HEK293 (cell line): ENCODE data around the gene LGALS4.
"Not testable (repeated sequence)": the region's sequence is repeated elsewhere in the genome, so short reads cannot be mapped to it uniquely, and the experiment has no call there.

ENCODE experiments used
- CTCF ChIA-PET: fragments of 350-600 bp; formaldehyde crosslinking; extraction: SDS; loops from one replicate; lab custom pipeline; 2021; ENCODE audit warnings: antibody characterized with exemption; lab: Yijun Ruan, JAX
- POLR2A ChIA-PET: fragments of 300-600 bp; formaldehyde crosslinking; extraction: SDS; loops from one replicate; lab custom pipeline; 2020; ENCODE audit warnings: antibody characterized with exemption, inconsistent platforms; lab: Yijun Ruan, JAX
- H3K27ac ChIP-seq: fragments of 200-500 bp; sonication (Bioruptor generic); 2 replicates; pipeline ENCODE4 v1.5.1; 2014; ENCODE audit warnings: low read depth, low read length, control low read depth, inconsistent platforms; ENCODE audit errors: extremely low read depth
- H3K36me3 ChIP-seq, 2 experiments: fragments of 200-500 bp in 1 of 2; sonication (Bioruptor generic) in 1 of 2; 1 replicate in 1 of 2; 2 replicates in 1 of 2; pipeline ENCODE4 v1.5.1; 2014 to 2017; ENCODE audit warnings: inconsistent platforms in 2 of 2, low read length in 2 of 2; ENCODE audit not compliant: control insufficient read depth in 2 of 2, insufficient read depth in 1 of 2
- H3K4me1 ChIP-seq: fragments of 200-500 bp; sonication (Bioruptor generic); 2 replicates; pipeline ENCODE4 v1.5.1; 2014; ENCODE audit warnings: mild to moderate bottlenecking, low read length, inconsistent platforms; ENCODE audit not compliant: control insufficient read depth, insufficient read depth
- H3K4me3 ChIP-seq: 2 replicates; pipeline ENCODE4 v1.5.1; 2011; ENCODE audit warnings: low read depth, mild to moderate bottlenecking, control low read depth, low read length, moderate library complexity
- H3K9me3 ChIP-seq: fragments of 200-500 bp; sonication (Bioruptor generic); 2 replicates; pipeline ENCODE4 v1.5.1; 2014; ENCODE audit warnings: low read depth, low read length, inconsistent platforms; ENCODE audit not compliant: control insufficient read depth, insufficient read depth
- GLIS2 ChIP-seq: fragments of 450-650 bp; formaldehyde crosslinking; IDR thresholded peaks from 2 replicates; pipeline ENCODE4 v1.5.1; 2016; ENCODE audit warnings: missing biosample characterization, missing genetic modification characterization
- OSR2 ChIP-seq: fragments of 450-650 bp; formaldehyde crosslinking; IDR thresholded peaks from 2 replicates; pipeline ENCODE4 v1.5.1; 2016; ENCODE audit warnings: missing biosample characterization, missing genetic modification characterization
- PRDM1 ChIP-seq: fragments of 450-650 bp; formaldehyde crosslinking; IDR thresholded peaks from 2 replicates; pipeline ENCODE4; 2016; ENCODE audit warnings: missing biosample characterization, missing genetic modification characterization
- REPIN1 ChIP-seq: fragments of 450-650 bp; formaldehyde crosslinking; IDR thresholded peaks from 2 replicates; pipeline ENCODE4 v1.5.1; 2017; ENCODE audit warnings: missing biosample characterization, missing genetic modification characterization, low read depth
- ZBTB8A ChIP-seq: fragments of 450-650 bp; formaldehyde crosslinking; IDR thresholded peaks from 2 replicates; pipeline ENCODE4 v1.5.1; 2016; ENCODE audit warnings: missing biosample characterization, missing genetic modification characterization
- ZEB2 ChIP-seq: fragments of 450-650 bp; formaldehyde crosslinking; IDR thresholded peaks from 2 replicates; pipeline ENCODE4 v1.5.1; 2016; ENCODE audit warnings: missing biosample characterization, missing genetic modification characterization
- ZFP3 ChIP-seq: fragments of 450-650 bp; formaldehyde crosslinking; IDR thresholded peaks from 2 replicates; pipeline ENCODE4 v1.5.1; 2016; ENCODE audit warnings: low read depth, missing biosample characterization, missing genetic modification characterization
- ZIC2 ChIP-seq: fragments of 450-650 bp; formaldehyde crosslinking; IDR thresholded peaks from 2 replicates; pipeline ENCODE4 v1.5.1; 2016; ENCODE audit warnings: missing biosample characterization, missing genetic modification characterization
- ZNF121 ChIP-seq: fragments of 450-650 bp; formaldehyde crosslinking; IDR thresholded peaks from 2 replicates; pipeline ENCODE4 v1.5.1; 2016; ENCODE audit warnings: missing biosample characterization, missing genetic modification characterization
- ZNF335 ChIP-seq: fragments of 450-650 bp; formaldehyde crosslinking; conservative IDR thresholded peaks from 2 replicates; pipeline ENCODE4 v1.5.1; 2016; ENCODE audit warnings: missing biosample characterization, missing genetic modification characterization
- ZNF366 ChIP-seq: fragments of 450-650 bp; formaldehyde crosslinking; conservative IDR thresholded peaks from 2 replicates; pipeline ENCODE4 v1.5.1; 2016; ENCODE audit warnings: missing biosample characterization, missing genetic modification characterization
- ZNF37A ChIP-seq: fragments of 450-650 bp; IDR thresholded peaks from 2 replicates; pipeline ENCODE4 v1.5.1; 2018; ENCODE audit warnings: missing biosample characterization, missing genetic modification characterization
- ZNF600 ChIP-seq: fragments of 450-650 bp; formaldehyde crosslinking; IDR thresholded peaks from 2 replicates; pipeline ENCODE4 v1.5.1; 2016; ENCODE audit warnings: missing biosample characterization, missing genetic modification characterization
- ZNF776 ChIP-seq: fragments of 450-650 bp; formaldehyde crosslinking; IDR thresholded peaks from 2 replicates; pipeline ENCODE4 v1.5.0; 2017; ENCODE audit warnings: missing biosample characterization, missing genetic modification characterization, borderline replicate concordance
- ZNF791 ChIP-seq: fragments of 450-650 bp; formaldehyde crosslinking; IDR thresholded peaks from 2 replicates; pipeline ENCODE4 v1.5.1; 2016; ENCODE audit warnings: missing biosample characterization, missing genetic modification characterization
- TF ChIP-seq, protein P1 (sequence below): fragments of 450-650 bp; formaldehyde crosslinking; IDR thresholded peaks from 2 replicates; pipeline ENCODE4 v1.5.1; 2016; ENCODE audit warnings: missing biosample characterization, missing genetic modification characterization

LGALS4 gene

DNA sequence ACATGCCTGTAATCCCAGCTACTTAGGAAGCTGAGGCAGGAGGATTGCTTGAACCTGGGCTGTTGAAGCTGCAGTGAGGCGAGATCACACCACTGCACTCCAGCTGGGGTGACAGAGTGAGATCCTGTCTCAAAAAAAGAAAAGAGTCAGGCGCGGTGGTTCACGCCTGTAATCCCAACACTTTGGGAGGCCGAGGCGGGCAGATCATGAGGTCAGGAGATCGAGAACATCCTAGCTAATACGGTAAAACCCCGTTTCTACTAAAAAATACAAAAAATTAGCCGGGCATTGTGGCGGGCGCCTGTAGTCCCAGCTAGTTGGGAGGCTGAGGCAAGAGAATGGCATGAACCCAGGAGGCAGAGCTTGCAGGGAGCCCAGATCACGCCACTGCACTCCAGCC is 30.5 kb downstream of the LGALS4 start:
- H3K27ac ChIP-seq, H3K4me1 ChIP-seq, H3K36me3 ChIP-seq, H3K9me3 ChIP-seq, H3K4me3 ChIP-seq: not testable (repeated sequence)
- TF ChIP-seq, protein P1, sequence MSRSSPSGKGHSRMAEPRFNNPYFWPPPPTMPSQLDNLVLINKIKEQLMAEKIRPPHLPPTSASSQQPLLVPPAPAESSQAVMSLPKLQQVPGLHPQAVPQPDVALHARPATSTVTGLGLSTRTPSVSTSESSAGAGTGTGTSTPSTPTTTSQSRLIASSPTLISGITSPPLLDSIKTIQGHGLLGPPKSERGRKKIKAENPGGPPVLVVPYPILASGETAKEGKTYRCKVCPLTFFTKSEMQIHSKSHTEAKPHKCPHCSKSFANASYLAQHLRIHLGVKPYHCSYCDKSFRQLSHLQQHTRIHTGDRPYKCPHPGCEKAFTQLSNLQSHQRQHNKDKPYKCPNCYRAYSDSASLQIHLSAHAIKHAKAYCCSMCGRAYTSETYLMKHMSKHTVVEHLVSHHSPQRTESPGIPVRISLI (tag by site-specific recombination), result peak; percentile 84; the same call in 1 of the 2 replicates
- TF ChIP-seq ZNF335 (tag by site-specific recombination) (peak; percentile 98), OSR2 (tag by site-specific recombination) (peak; percentile 48)
- CTCF ChIA-PET, result interaction anchor here (0.6 to 5.7 kb wide), 2 partner anchors 13 to 59 kb away, joined by 3 to 21 read pairs; no protein-coding TSS in a partner anchor
- POLR2A ChIA-PET, result interaction anchor here (0.6 kb wide), 1 partner anchor 32 kb away, joined by 5 read pairs; no protein-coding TSS in a partner anchor

DNA sequence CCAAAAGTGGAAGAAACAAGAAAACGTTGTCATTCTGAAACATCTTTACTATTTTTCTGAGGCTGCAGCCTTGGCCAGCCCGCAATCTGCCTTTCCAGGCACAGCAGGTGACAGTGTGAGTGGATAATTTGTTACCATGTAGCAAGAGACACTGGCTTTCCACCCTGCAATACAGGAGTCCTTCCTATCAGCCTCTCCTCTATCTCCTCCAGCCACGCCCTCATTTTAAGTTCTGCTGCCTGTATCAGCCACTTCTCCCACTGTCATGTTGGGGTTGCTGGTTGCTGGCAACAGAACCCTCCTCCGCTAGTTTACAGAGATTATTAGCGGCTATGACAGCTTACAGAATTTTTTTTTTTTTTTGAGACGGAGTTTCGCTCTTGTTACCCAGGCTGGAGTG is 31.7 kb downstream of the LGALS4 start:
- TF ChIP-seq REPIN1 (tag by site-specific recombination) (no peak), ZNF37A (tag by site-specific recombination) (no peak), PRDM1 (tag by site-specific recombination) (no peak), ZNF791 (tag by site-specific recombination) (0 out of 2 replicates have a peak, but pooled peaks have one; percentile 10), ZNF600 (tag by site-specific recombination) (no peak)
- TF ChIP-seq, protein P1 (tag by site-specific recombination), result 0 out of 2 replicates have a peak, but pooled peaks have one; percentile 29
- no peak overlapping the region for H3K27ac ChIP-seq
- ChIA-PET CTCF (interaction anchor here (0.6 to 5.7 kb wide), 5 partner anchors 11 to 330 kb away, joined by 3 to 21 read pairs (median 4); no protein-coding TSS in a partner anchor), POLR2A (no interaction called here)
- H3K4me1 ChIP-seq, result no peaks in the 10 kb centered on the region
- H3K36me3 ChIP-seq, result no peaks in the 10 kb centered on the region; a peak in 1 of 3 replicates
- no peak overlapping the region for H3K4me3 ChIP-seq
- no peaks in the 10 kb centered on the region for H3K9me3 ChIP-seq

DNA sequence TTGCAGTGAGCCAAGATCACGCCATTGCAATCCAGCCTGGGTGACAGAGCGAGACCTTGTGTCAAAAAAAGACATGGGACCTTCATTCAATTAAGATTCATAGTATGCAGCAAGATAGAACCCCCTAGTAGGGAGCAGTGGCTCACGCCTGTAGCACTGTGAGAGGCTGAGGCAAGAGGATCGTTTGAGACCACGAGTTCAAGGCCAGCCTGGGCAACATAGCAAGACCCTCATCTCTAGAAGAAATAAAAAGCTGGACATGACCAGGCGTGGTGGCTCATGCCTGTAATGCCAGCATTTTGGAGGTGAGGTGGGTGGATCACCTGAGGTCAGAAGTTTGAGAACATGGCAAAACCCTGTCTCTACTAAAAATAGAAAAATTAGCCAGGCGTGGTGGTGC is 32.3 kb downstream of the LGALS4 start:
- Histone ChIP-seq H3K36me3 (no peaks in the 10 kb centered on the region; a peak in 1 of 3 replicates), H3K4me1 (no peaks in the 10 kb centered on the region), H3K27ac (no peak overlapping the region), H3K4me3 (no peak overlapping the region), H3K9me3 (no peaks in the 10 kb centered on the region)
- TF ChIP-seq ZNF776 (tag by site-specific recombination) (no peak), ZNF121 (tag by site-specific recombination) (peak; percentile 85; the same call in 1 of the 2 replicates)
- POLR2A ChIA-PET, result no interaction called here
- CTCF ChIA-PET, result interaction anchor here (0.9 to 5.7 kb wide), 2 partner anchors 11 to 118 kb away, joined by 4 to 21 read pairs; no protein-coding TSS in a partner anchor

DNA sequence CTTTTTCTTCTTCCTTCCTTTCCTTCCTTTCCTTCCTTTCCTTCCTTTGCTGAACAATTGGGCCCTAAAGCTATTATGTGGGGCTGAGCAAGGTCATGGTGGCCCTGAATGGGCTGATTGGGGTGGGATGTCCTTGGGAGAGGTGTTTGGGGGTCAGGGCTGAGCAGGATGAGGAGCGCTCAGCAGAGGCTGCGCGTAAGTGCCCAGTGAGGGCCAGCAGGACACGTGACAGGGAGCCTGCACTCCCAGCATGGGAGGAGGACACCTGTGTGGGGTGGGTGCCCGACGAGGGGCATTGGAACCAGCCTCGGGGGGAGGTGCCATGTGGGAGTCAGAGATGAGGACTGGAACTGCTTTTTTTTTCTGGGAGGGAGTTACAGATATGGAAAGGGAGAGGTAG is 34.0 kb downstream of the LGALS4 start:
- no peaks in the 10 kb centered on the region for H3K4me1 ChIP-seq
- no peak overlapping the region for H3K27ac ChIP-seq
- no peaks in the 10 kb centered on the region for H3K9me3 ChIP-seq
- POLR2A ChIA-PET, result no interaction called here
- no peak overlapping the region for H3K4me3 ChIP-seq
- TF ChIP-seq GLIS2 (tag by site-specific recombination) (peak; percentile 31; the same call in 1 of the 2 replicates), ZNF366 (tag by site-specific recombination) (0 out of 2 replicates have a peak, but pooled peaks have one; percentile 25), ZBTB8A (peak; percentile 73), ZFP3 (tag by site-specific recombination) (no peak), ZNF600 (tag by site-specific recombination) (no peak), ZEB2 (no peak), ZIC2 (tag by site-specific recombination) (peak; percentile 40; the same call in 1 of the 2 replicates)
- TF ChIP-seq, all 188 proteins: peak for 4
- CTCF ChIA-PET, result interaction anchor here (1.5 kb wide), 1 partner anchor 9 kb away, joined by 3 read pairs; no protein-coding TSS in a partner anchor
- H3K36me3 ChIP-seq, result no peaks in the 10 kb centered on the region; a peak in 1 of 3 replicates
